Stimulated activated CD8-positive, alpha-beta memory T cell treated with anti-CD3 and anti-CD28 coated beads, Interleukin-15, amount 100 ng/mL, for 24 hours (primary cell): ENCODE results near the gene PIP4K2A.

Experiments used
- DNase-seq: peaks from one replicate; pipeline ENCODE4 v3.0.0-alpha.2; 2020; ENCODE audit warnings: low read depth

Gene PIP4K2A

GRCh38 chr10:22665329-22665728, 49.0 kb downstream of the PIP4K2A start:
- DNase-seq: no peak

- DNase-seq: no peak
Measured at GRCh38 chr10:22662733-22663330, 51.5 kb downstream of the PIP4K2A start.

- DNase-seq: no peak
Measured at GRCh38 chr10:22659866-22660265, 54.5 kb downstream of the PIP4K2A start.

- no peak for DNase-seq
Measured at GRCh38 chr10:22658745-22659410, 55.5 kb downstream of the PIP4K2A start.

- no peak for DNase-seq
Measured at GRCh38 chr10:22657566-22658225, 56.7 kb downstream of the PIP4K2A start.

- DNase-seq: no peak
Measured at GRCh38 chr10:22657024-22657423, 57.4 kb downstream of the PIP4K2A start.

GRCh38 chr10:22656036-22656435, 58.3 kb downstream of the PIP4K2A start:
- DNase-seq: no peak

- no peak for DNase-seq
Measured at GRCh38 chr10:22655312-22655981, 58.9 kb downstream of the PIP4K2A start.

GRCh38 chr10:22652988-22653481, 61.3 kb downstream of the PIP4K2A start:
- DNase-seq: no peak

GRCh38 chr10:22651276-22651980, 63.0 kb downstream of the PIP4K2A start:
- DNase-seq: no peak

- no peak for DNase-seq
Measured at GRCh38 chr10:22649994-22650393, 64.4 kb downstream of the PIP4K2A start.

GRCh38 chr10:22649390-22649841, 65.0 kb downstream of the PIP4K2A start:
- DNase-seq: no peak

GRCh38 chr10:22648547-22648961, 65.8 kb downstream of the PIP4K2A start:
- DNase-seq: no peak

- no peak for DNase-seq
Measured at GRCh38 chr10:22647244-22647643, 67.1 kb downstream of the PIP4K2A start.

GRCh38 chr10:22646388-22646853, 68.0 kb downstream of the PIP4K2A start:
- no peak for DNase-seq

- DNase-seq: no peak
Measured at GRCh38 chr10:22644222-22644621, 70.2 kb downstream of the PIP4K2A start.

- DNase-seq: no peak
Measured at GRCh38 chr10:22643775-22644174, 70.6 kb downstream of the PIP4K2A start.

- no peak for DNase-seq
Measured at GRCh38 chr10:22643116-22643515, 71.3 kb downstream of the PIP4K2A start.

GRCh38 chr10:22641743-22642142, 72.6 kb downstream of the PIP4K2A start:
- no peak for DNase-seq

GRCh38 chr10:22640359-22640758, 74.0 kb downstream of the PIP4K2A start:
- DNase-seq: no peak

GRCh38 chr10:22638863-22639262, 75.5 kb downstream of the PIP4K2A start:
- no peak for DNase-seq

GRCh38 chr10:22637491-22637890, 76.9 kb downstream of the PIP4K2A start:
- no peak for DNase-seq
